ENCODE measurements around the gene TPP1. TPM values are rescaled to one million over a fixed set of nuclear protein-coding genes. Genes with fewer than 3 reads are reported as not detected.

The TPP1 gene
- total RNA-seq, 1 donor from 2014 or later: 37.7 TPM

DNA sequence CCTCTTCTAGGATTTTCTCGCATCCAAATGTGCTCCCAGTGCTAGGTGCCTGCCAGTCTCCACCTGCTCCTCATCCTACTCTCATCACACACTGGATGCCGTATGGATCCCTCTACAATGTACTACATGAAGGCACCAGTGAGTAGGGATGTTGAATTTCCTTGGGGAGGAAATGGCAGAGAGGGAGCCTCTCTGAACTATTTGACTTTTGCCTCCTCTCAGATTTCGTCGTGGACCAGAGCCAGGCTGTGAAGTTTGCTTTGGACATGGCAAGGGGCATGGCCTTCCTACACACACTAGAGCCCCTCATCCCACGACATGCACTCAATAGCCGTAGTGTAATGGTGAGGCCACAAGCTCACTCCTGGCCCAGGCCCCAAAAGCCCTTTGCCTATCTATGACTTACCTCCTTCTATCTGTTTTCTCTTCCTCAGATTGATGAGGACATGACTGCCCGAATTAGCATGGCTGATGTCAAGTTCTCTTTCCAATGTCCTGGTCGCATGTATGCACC is 9.7 kb downstream of the TPP1 start:
- H3K36me3 Mint-ChIP-seq (ENCODE audit: unreplicated experiment): no peaks in the 10 kb centered on the region

DNA sequence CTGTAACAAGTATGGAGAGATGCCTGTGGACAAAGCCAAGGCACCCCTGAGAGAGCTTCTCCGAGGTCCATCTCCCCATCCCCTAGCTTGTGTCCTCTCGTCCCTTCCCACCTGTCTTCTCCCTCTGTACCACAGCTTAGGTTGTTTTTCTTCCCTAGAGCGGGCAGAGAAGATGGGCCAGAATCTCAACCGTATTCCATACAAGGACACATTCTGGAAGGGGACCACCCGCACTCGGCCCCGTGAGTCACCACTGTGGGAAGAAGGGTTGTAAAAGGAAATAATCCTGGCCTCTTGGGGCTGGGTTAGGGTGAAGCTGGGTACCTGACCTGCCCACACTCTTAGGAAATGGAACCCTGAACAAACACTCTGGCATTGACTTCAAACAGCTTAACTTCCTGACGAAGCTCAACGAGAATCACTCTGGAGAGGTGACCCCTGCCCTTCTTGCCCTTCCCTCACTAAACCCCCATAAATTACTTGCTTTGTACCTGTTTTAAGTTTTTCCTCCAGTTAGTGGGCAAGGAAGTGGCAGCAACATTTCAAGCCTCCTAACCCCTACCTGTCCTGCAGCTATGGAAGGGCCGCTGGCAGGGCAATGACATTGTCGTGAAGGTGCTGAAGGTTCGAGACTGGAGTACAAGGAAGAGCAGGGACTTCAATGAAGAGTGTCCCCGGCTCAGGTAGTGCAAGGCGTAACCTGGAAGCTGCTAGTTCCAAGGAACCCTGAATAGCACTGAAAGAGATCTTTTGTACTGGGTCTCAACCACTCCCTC is 10.3 kb downstream of the TPP1 start:
- Mint-ChIP-seq H3K4me3 (ENCODE audit: unreplicated experiment) (no peak overlapping the region), H3K4me1 (ENCODE audit: low read depth, unreplicated experiment) (peaks cover 11% of the 10 kb centered on the region), H3K27ac (ENCODE audit: unreplicated experiment) (no peak overlapping the region), H3K36me3 (ENCODE audit: unreplicated experiment) (no peaks in the 10 kb centered on the region), H3K27me3 (ENCODE audit: unreplicated experiment) (peaks cover 11% of the 10 kb centered on the region), H3K9me3 (ENCODE audit: unreplicated experiment) (peaks cover 8% of the 10 kb centered on the region)
- TF ChIP-seq, protein P1, sequence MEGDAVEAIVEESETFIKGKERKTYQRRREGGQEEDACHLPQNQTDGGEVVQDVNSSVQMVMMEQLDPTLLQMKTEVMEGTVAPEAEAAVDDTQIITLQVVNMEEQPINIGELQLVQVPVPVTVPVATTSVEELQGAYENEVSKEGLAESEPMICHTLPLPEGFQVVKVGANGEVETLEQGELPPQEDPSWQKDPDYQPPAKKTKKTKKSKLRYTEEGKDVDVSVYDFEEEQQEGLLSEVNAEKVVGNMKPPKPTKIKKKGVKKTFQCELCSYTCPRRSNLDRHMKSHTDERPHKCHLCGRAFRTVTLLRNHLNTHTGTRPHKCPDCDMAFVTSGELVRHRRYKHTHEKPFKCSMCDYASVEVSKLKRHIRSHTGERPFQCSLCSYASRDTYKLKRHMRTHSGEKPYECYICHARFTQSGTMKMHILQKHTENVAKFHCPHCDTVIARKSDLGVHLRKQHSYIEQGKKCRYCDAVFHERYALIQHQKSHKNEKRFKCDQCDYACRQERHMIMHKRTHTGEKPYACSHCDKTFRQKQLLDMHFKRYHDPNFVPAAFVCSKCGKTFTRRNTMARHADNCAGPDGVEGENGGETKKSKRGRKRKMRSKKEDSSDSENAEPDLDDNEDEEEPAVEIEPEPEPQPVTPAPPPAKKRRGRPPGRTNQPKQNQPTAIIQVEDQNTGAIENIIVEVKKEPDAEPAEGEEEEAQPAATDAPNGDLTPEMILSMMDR (IDR thresholded peaks at IDR 0.05; ENCODE audit: partially characterized antibody, unreplicated experiment): no peak
- DNase-seq: no peak

More for the DNA sequence above, 9.7 kb downstream of the TPP1 start:
- peaks cover 11% of the 10 kb centered on the region for H3K27me3 Mint-ChIP-seq (ENCODE audit: unreplicated experiment)
- peaks cover 8% of the 10 kb centered on the region for H3K9me3 Mint-ChIP-seq (ENCODE audit: unreplicated experiment)
- no peak for DNase-seq
- no peak overlapping the region for H3K27ac Mint-ChIP-seq (ENCODE audit: unreplicated experiment)
- peak overlapping the region; percentile 67 for H3K4me3 Mint-ChIP-seq (ENCODE audit: unreplicated experiment)
- TF ChIP-seq, protein P1 (IDR thresholded peaks at IDR 0.05; ENCODE audit: partially characterized antibody, unreplicated experiment): no peak
- H3K4me1 Mint-ChIP-seq (ENCODE audit: low read depth, unreplicated experiment): peaks cover 11% of the 10 kb centered on the region

DNA sequence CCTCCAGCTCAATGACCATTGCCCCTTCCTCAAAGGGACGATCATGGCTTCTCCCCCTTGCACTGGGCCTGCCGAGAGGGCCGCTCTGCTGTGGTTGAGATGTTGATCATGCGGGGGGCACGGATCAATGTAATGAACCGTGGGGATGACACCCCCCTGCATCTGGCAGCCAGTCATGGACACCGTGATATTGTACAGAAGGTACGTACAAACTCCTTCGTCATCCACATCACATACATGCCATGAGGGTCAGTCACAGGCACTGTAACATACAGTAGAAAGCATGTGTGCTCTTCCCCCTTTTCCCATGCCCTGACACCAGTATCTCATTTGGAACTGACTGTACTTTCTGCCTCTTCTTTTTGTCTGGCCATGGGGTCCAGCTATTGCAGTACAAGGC is 11.2 kb downstream of the TPP1 start:
- Mint-ChIP-seq H3K4me3 (ENCODE audit: unreplicated experiment) (no peak overlapping the region), H3K27ac (ENCODE audit: unreplicated experiment) (peak overlapping the region; percentile 25)
- TF ChIP-seq, protein P1 (IDR thresholded peaks at IDR 0.05; ENCODE audit: partially characterized antibody, unreplicated experiment): no peak

DNA sequence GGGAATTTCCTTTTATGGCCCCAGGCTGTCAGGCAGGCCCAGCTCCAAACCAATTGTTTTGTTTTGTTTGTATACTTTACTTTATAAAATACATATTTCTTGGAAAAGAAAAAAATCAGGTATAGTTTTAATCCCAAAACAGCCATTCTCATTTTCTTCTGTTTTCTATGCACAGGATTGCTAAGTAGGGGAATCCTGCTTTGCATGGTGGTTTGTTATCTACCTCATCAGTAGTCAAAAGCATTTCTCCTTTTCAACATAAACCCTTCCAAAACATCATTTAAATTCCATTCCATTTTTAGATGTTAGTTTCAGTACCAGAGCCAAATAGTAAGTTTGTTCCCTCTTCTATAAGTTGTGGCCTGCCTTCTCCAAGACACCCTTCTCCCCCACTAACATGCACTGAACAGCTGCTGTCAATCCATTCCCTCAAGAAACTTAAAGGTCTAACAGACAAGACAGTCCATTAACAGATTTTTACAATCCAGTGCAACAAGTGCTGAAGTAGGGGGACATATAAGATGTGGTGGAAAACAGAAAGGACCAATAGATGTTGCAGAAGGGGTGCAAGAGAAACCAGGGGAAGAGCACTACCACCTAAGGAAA is 11.9 kb downstream of the TPP1 start:
- DNase-seq: no peak
- peaks cover 8% of the 10 kb centered on the region for H3K9me3 Mint-ChIP-seq (ENCODE audit: unreplicated experiment)
- peak overlapping the region; percentile 88 for H3K27ac Mint-ChIP-seq (ENCODE audit: unreplicated experiment)
- H3K4me1 Mint-ChIP-seq (ENCODE audit: low read depth, unreplicated experiment): peaks cover 15% of the 10 kb centered on the region
- H3K4me3 Mint-ChIP-seq (ENCODE audit: unreplicated experiment): peak overlapping the region; percentile 81
- no peaks in the 10 kb centered on the region for H3K36me3 Mint-ChIP-seq (ENCODE audit: unreplicated experiment)
- TF ChIP-seq, protein P1 (IDR thresholded peaks at IDR 0.05; ENCODE audit: partially characterized antibody, unreplicated experiment): no peak
- H3K27me3 Mint-ChIP-seq (ENCODE audit: unreplicated experiment): peaks cover 11% of the 10 kb centered on the region

More for the DNA sequence above, 11.2 kb downstream of the TPP1 start:
- no peak for DNase-seq
- Mint-ChIP-seq H3K4me1 (ENCODE audit: low read depth, unreplicated experiment) (peaks cover 11% of the 10 kb centered on the region), H3K9me3 (ENCODE audit: unreplicated experiment) (peaks cover 8% of the 10 kb centered on the region), H3K27me3 (ENCODE audit: unreplicated experiment) (peaks cover 11% of the 10 kb centered on the region), H3K36me3 (ENCODE audit: unreplicated experiment) (no peaks in the 10 kb centered on the region)
